Measurements from ENCODE around the gene COPB1.

Gene COPB1

GRCh38 chr11:14425621-14426020 is 74.0 kb downstream of the COPB1 start:
- DNase-seq, result no peak

- DNase-seq, result no peak
Measured at GRCh38 chr11:14424096-14424495, 75.5 kb downstream of the COPB1 start.

- DNase-seq, result no peak
Measured at GRCh38 chr11:14423633-14424032, 76.0 kb downstream of the COPB1 start.

- DNase-seq, result no peak
Measured at GRCh38 chr11:14422814-14423182, 76.8 kb downstream of the COPB1 start.

GRCh38 chr11:14422052-14422813 is 77.4 kb downstream of the COPB1 start:
- peak; percentile 64 to 81 (median 71) for DNase-seq

GRCh38 chr11:14420223-14420622 is 79.4 kb downstream of the COPB1 start:
- DNase-seq, result no peak

- DNase-seq, result peak in 2 of 3 experiments; percentile 6 to 26
Measured at GRCh38 chr11:14418801-14419417, 80.7 kb downstream of the COPB1 start.

GRCh38 chr11:14417617-14418374 is 81.8 kb downstream of the COPB1 start:
- DNase-seq, result no peak

GRCh38 chr11:14417186-14417585 is 82.4 kb downstream of the COPB1 start:
- no peak for DNase-seq

- no peak for DNase-seq
Measured at GRCh38 chr11:14414470-14415461, 84.8 kb downstream of the COPB1 start.

GRCh38 chr11:14413307-14414069 is 86.1 kb downstream of the COPB1 start:
- no peak for DNase-seq

GRCh38 chr11:14411818-14412217 is 87.8 kb downstream of the COPB1 start:
- DNase-seq, result no peak

- no peak for DNase-seq
Measured at GRCh38 chr11:14409891-14410290, 89.7 kb downstream of the COPB1 start.

- DNase-seq, result no peak
Measured at GRCh38 chr11:14408612-14409011, 91.0 kb downstream of the COPB1 start.
